Transverse colon (tissue), 4 donors: ENCODE measurements around the gene WWC1. TPM values are rescaled to one million over a fixed set of nuclear protein-coding genes. Genes with fewer than 3 reads are reported as not detected.

Source experiments
- DNase-seq: peaks from one replicate; pipeline ENCODE4 v3.0.0-alpha.2; 2019
- H3K27ac ChIP-seq, 4 donors: fragments of 200-600 bp; sonication (generic); 2 replicates each; pipeline ENCODE4 v1.5.1; 2016 to 2018; ENCODE audit warnings: inconsistent platforms in 4 of 4
- H3K27me3 ChIP-seq: fragments of 200-600 bp; sonication (generic); 2 replicates; pipeline ENCODE4 v1.5.1; 2017; ENCODE audit warnings: inconsistent platforms
- H3K36me3 ChIP-seq, 4 donors: fragments of 200-600 bp; sonication (generic); 2 replicates each; pipeline ENCODE4 v1.5.1; 2017 to 2019; ENCODE audit warnings: inconsistent platforms in 4 of 4
- H3K4me1 ChIP-seq, 4 donors: fragments of 200-600 bp; sonication (generic); 2 replicates each; pipeline ENCODE4 v1.5.1; 2017 to 2020; ENCODE audit warnings: inconsistent platforms in 4 of 4
- H3K4me3 ChIP-seq, 4 donors: fragments of 200-600 bp; sonication (generic); 1 replicate in 1 of 4; 2 replicates in 3 of 4; pipeline versions ENCODE4 v1.5.1 to v1.6.1; 2017 to 2019; ENCODE audit warnings: inconsistent platforms in 4 of 4
- H3K9me3 ChIP-seq, 2 donors: fragments of 200-600 bp; sonication (generic); 2 replicates each; pipeline ENCODE4 v1.5.1; 2017 to 2019; ENCODE audit warnings: inconsistent platforms in 2 of 2
- CTCF ChIP-seq, 5 experiments: fragments of 200-600 bp in 3 of 5; fragments of 450-650 bp in 2 of 5; sonication (generic) in 3 of 5; IDR thresholded peaks; 1 replicate in 2 of 5; 2 replicates in 3 of 5; pipeline ENCODE4 v1.5.1; 2016 to 2017; ENCODE audit warnings: antibody characterized with exemption in 5 of 5, inconsistent platforms in 3 of 5, mild to moderate bottlenecking in 2 of 5, moderate library complexity in 1 of 5
- EP300 ChIP-seq: sonication (generic); formaldehyde crosslinking; IDR thresholded peaks from one replicate; pipeline ENCODE4 v1.6.1; 2017; ENCODE audit warnings: antibody characterized with exemption, low read depth
- POLR2A ChIP-seq: fragments of 450-650 bp; IDR thresholded peaks from one replicate; pipeline ENCODE4 v1.6.1; 2016; ENCODE audit warnings: antibody characterized with exemption, mild to moderate bottlenecking, moderate library complexity
- POLR2AphosphoS5 ChIP-seq, 3 donors: sonication (generic); formaldehyde crosslinking; IDR thresholded peaks; one replicate each; pipeline ENCODE4 v1.6.1; 2016; ENCODE audit warnings: antibody characterized with exemption in 3 of 3
- WGBS, 2 donors: methylation state at CpG; one replicate each; pipeline ENCODE4 v1.1.5; 2018; ENCODE audit warnings: low coverage in 1 of 2; 5-methylcytosine and 5-hydroxymethylcytosine counted together
- in situ Hi-C, 4 donors: fragments of 200-750 bp; cut with MboI; loops; one replicate each; pipeline versions ENCODE4 v1.15.0 to v1.15.1; 2017; ENCODE audit warnings: low sequenced_read_pairs in 3 of 4, low pct_ligation_motif_present in 1 of 4, low pct_unique_long_range_greater_than_20kb in 1 of 4
- intact Hi-C: fragments of 100-400 bp; cut with DNase I; formaldehyde crosslinking; loops from one replicate; pipeline ENCODE4 v1.15.1; 2023; ENCODE audit warnings: low total_unique reads
- total RNA-seq, 4 donors: library from RNA; depleted of rRNA; stranded (reverse); fragments of >200 nt; gene quantifications; one replicate each; pipeline ENCODE4 v1.1.0, GENCODE V29; 2016

The WWC1 gene
- total RNA-seq, 4 donors from 2014 or later = 10.1 to 34.8 (median 16.8) TPM

GRCh38 chr5:168301593-168302390, 10.3 kb downstream of the WWC1 start:
- Histone ChIP-seq H3K4me1 (peaks cover 0 to 19% (median 3%) of the 10 kb centered on the region in 4 donors), H3K9me3 (no peaks in the 10 kb centered on the region), H3K27ac (peak overlapping the region in 3 of 4 donors; percentile 30 to 42 (median 37)), H3K4me3 (no peak overlapping the region), H3K27me3 (no peaks in the 10 kb centered on the region), H3K36me3 (no peaks in the 10 kb centered on the region)
- 43 to 52% methylated on average over 3 to 11 of the region's 11 CpGs for WGBS, 2 donors
- DNase-seq = peak; percentile 63
- TF ChIP-seq POLR2AphosphoS5 (IDR thresholded peaks at IDR 0.05) (peak in 2 of 3 donors; percentile 27 to 56), POLR2A (peak; percentile 12), CTCF (IDR thresholded peaks at IDR 0.05) (no peak), EP300 (no peak)
- intact Hi-C loops = no loop called here
- in situ Hi-C loops = no loop called here

DNA sequence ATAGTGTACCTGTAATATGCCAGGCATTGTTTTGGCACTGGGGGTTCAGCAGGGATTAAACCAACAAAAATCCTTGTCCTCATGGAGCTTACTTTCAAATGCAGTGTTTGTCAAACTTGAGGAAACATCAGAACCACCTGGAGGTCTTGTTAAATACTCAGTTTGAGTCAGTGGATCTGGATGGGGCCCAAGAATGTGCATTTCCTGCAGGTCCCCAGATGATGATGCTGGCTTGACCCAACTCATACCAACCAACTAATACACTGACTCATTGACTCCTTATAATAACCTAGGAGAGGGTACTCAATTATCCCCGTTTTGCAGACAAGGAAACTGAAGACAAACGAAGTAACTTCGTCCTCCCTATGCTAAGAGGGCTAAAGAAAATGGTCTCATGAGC, 11.3 kb downstream of the WWC1 start:
- Histone ChIP-seq H3K27ac (peak overlapping the region in 1 of 4 donors; percentile 42), H3K27me3 (no peaks in the 10 kb centered on the region), H3K36me3 (no peaks in the 10 kb centered on the region), H3K4me3 (no peak overlapping the region), H3K4me1 (peaks cover 0 to 19% (median 3%) of the 10 kb centered on the region in 4 donors), H3K9me3 (no peaks in the 10 kb centered on the region)
- in situ Hi-C loops = no loop called here
- WGBS, 2 donors = 75% methylated on average over 3 of the region's 3 CpGs; no CpG with 5 or more reads in 1 of the 2 donors
- TF ChIP-seq POLR2AphosphoS5 (IDR thresholded peaks at IDR 0.05) (no peak), CTCF (IDR thresholded peaks at IDR 0.05) (no peak), POLR2A (no peak), EP300 (no peak)
- DNase-seq = no peak
- intact Hi-C loops = no loop called here

GRCh38 chr5:168303393-168304025, 12.1 kb downstream of the WWC1 start:
- 80 to 83% methylated on average over 3 to 5 of the region's 5 CpGs for WGBS, 2 donors
- Histone ChIP-seq H3K4me1 (peaks cover 0 to 19% (median 3%) of the 10 kb centered on the region in 4 donors), H3K9me3 (no peaks in the 10 kb centered on the region), H3K27me3 (no peaks in the 10 kb centered on the region), H3K4me3 (no peak overlapping the region), H3K27ac (no peak overlapping the region), H3K36me3 (no peaks in the 10 kb centered on the region)
- intact Hi-C loops (no loop called here), in situ Hi-C loops (no loop called here)
- no peak for TF ChIP-seq EP300
- DNase-seq = no peak

DNA sequence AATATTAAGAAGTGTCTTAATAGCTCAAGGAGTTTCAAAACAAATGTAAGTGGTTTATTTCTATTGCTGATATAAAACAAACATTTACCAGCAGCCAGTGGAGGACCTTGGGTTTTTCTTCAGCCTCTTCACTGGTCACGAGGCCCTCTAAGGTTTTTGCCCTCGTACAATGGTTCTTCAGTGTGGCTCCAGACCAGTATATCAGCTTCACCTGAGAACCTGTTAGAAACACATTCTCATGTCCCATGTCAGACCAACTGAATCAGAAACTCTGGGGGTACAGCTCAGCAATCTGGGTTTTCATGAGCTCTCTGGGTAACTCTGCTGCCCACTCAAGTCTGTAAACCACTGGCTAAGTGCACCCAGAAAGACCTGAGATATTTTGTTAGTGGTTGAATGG, 12.9 kb downstream of the WWC1 start:
- Histone ChIP-seq H3K4me1 (peaks cover 0 to 19% (median 3%) of the 10 kb centered on the region in 4 donors), H3K27ac (no peak overlapping the region), H3K27me3 (no peaks in the 10 kb centered on the region), H3K4me3 (no peak overlapping the region), H3K36me3 (no peaks in the 10 kb centered on the region), H3K9me3 (no peaks in the 10 kb centered on the region)
- intact Hi-C loops (no loop called here), in situ Hi-C loops (no loop called here)
- 80 to 90% methylated on average over 2 of the region's 2 CpGs for WGBS, 2 donors
- DNase-seq = no peak
- TF ChIP-seq POLR2A = no peak
- TF ChIP-seq EP300 = no peak
- no peak for TF ChIP-seq CTCF (IDR thresholded peaks at IDR 0.05)
- no peak for TF ChIP-seq POLR2AphosphoS5 (IDR thresholded peaks at IDR 0.05)
